HG03066 (cell line): ENCODE results near the gene HSPG2.

Experiments used
- ATAC-seq: cut with Tn5 transposase; IDR thresholded peaks from one replicate; pipeline ENCODE4 v1.9.1; 2021; ENCODE audit warnings: low read depth; ENCODE audit not compliant: unreplicated experiment

HSPG2 gene

GRCh38 chr1:21901473-21901847 lies 35.6 kb downstream of the HSPG2 start:
- no peak for ATAC-seq

- ATAC-seq = no peak
Observed at GRCh38 chr1:21900766-21901472, 36.2 kb downstream of the HSPG2 start.

- ATAC-seq = no peak
Observed at GRCh38 chr1:21899987-21900386, 37.1 kb downstream of the HSPG2 start.

- ATAC-seq = no peak
Observed at GRCh38 chr1:21899267-21899810, 37.8 kb downstream of the HSPG2 start.

GRCh38 chr1:21898326-21899200 lies 38.5 kb downstream of the HSPG2 start:
- no peak for ATAC-seq

GRCh38 chr1:21897844-21898243 lies 39.3 kb downstream of the HSPG2 start:
- ATAC-seq = no peak

GRCh38 chr1:21896652-21897532 lies 40.2 kb downstream of the HSPG2 start:
- no peak for ATAC-seq

GRCh38 chr1:21896026-21896425 lies 41.1 kb downstream of the HSPG2 start:
- no peak for ATAC-seq

- no peak for ATAC-seq
Observed at GRCh38 chr1:21894034-21894881, 42.9 kb downstream of the HSPG2 start.

- no peak for ATAC-seq
Observed at GRCh38 chr1:21893046-21893805, 43.9 kb downstream of the HSPG2 start.

GRCh38 chr1:21891621-21892479 lies 45.3 kb downstream of the HSPG2 start:
- no peak for ATAC-seq

- no peak for ATAC-seq
Observed at GRCh38 chr1:21891081-21891480, 46.0 kb downstream of the HSPG2 start.

- no peak for ATAC-seq
Observed at GRCh38 chr1:21888500-21888899, 48.6 kb downstream of the HSPG2 start.

GRCh38 chr1:21887796-21888195 lies 49.3 kb downstream of the HSPG2 start:
- no peak for ATAC-seq

- no peak for ATAC-seq
Observed at GRCh38 chr1:21887216-21887736, 49.8 kb downstream of the HSPG2 start.

- no peak for ATAC-seq
Observed at GRCh38 chr1:21886486-21887215, 50.5 kb downstream of the HSPG2 start.
